HUDEP-2 (cell line): ENCODE measurements around the gene ARID1B.
A peak's percentile ranks its signal among the peaks of the same experiment; 100 is the strongest.
"Not testable (repeated sequence)": the region's sequence is repeated elsewhere in the genome, so short reads cannot be mapped to it uniquely, and the experiment has no call there.

Experiments used
- DNase-seq, 76 experiments: peaks; one replicate each; lab custom pipeline; 2025; ENCODE audit not compliant: unreplicated experiment in 76 of 76; lab: John Stamatoyannopoulos, UW

The ARID1B gene

GRCh38 chr6:156925718-156926607 is 148.8 kb downstream of the ARID1B start:
- no peak for DNase-seq

GRCh38 chr6:156928126-156928525 is 150.9 kb downstream of the ARID1B start:
- DNase-seq, result no peak

- no peak for DNase-seq
These were observed 151.8 kb downstream of the ARID1B start for GRCh38 chr6:156928972-156929371.

- DNase-seq, result no peak
These were observed 154.1 kb downstream of the ARID1B start for GRCh38 chr6:156931283-156931682.

GRCh38 chr6:156933201-156934068 is 156.3 kb downstream of the ARID1B start:
- peak in 20 of 76 experiments; percentile 14 to 51 (median 30) for DNase-seq

- no peak for DNase-seq
These were observed 156.9 kb downstream of the ARID1B start for GRCh38 chr6:156934069-156934460.

- no peak for DNase-seq
These were observed 157.8 kb downstream of the ARID1B start for GRCh38 chr6:156935000-156935399.

- no peak for DNase-seq
These were observed 161.0 kb downstream of the ARID1B start for GRCh38 chr6:156938143-156938542.

- DNase-seq, result no peak
These were observed 163.0 kb downstream of the ARID1B start for GRCh38 chr6:156940221-156940620.

GRCh38 chr6:156942266-156942665 is 165.1 kb downstream of the ARID1B start:
- DNase-seq, result peak in 1 of 76 experiments; percentile 12

- DNase-seq, result no peak
These were observed 166.0 kb downstream of the ARID1B start for GRCh38 chr6:156943166-156943565.

GRCh38 chr6:156943816-156944215 is 166.6 kb downstream of the ARID1B start:
- no peak for DNase-seq

- DNase-seq, result no peak
These were observed 167.2 kb downstream of the ARID1B start for GRCh38 chr6:156944412-156944811.

GRCh38 chr6:156945789-156946172 is 168.6 kb downstream of the ARID1B start:
- DNase-seq, result not testable (repeated sequence)

- no peak for DNase-seq
These were observed 169.3 kb downstream of the ARID1B start for GRCh38 chr6:156946370-156946936.

- DNase-seq, result no peak
These were observed 171.1 kb downstream of the ARID1B start for GRCh38 chr6:156948277-156948676.

- peak in 3 of 76 experiments; percentile 10 to 14 (median 11) for DNase-seq
These were observed 171.6 kb downstream of the ARID1B start for GRCh38 chr6:156948807-156949206.

- DNase-seq, result no peak
These were observed 172.2 kb downstream of the ARID1B start for GRCh38 chr6:156949376-156949775.

GRCh38 chr6:156950084-156950483 is 172.9 kb downstream of the ARID1B start:
- no peak for DNase-seq

- no peak for DNase-seq
These were observed 173.4 kb downstream of the ARID1B start for GRCh38 chr6:156950531-156950930.

- no peak for DNase-seq
These were observed 175.2 kb downstream of the ARID1B start for GRCh38 chr6:156952401-156952800.
